HG03159 (cell line): ENCODE data around the gene NRXN3.
"Not testable (repeated sequence)": the region's sequence is repeated elsewhere in the genome, so short reads cannot be mapped to it uniquely, and the experiment has no call there.

ENCODE experiments used
- ATAC-seq: cut with Tn5 transposase; IDR thresholded peaks from one replicate; pipeline ENCODE4 v1.9.1; 2021; ENCODE audit warnings: mild to moderate bottlenecking, moderate library complexity; ENCODE audit not compliant: unreplicated experiment

NRXN3 gene

DNA sequence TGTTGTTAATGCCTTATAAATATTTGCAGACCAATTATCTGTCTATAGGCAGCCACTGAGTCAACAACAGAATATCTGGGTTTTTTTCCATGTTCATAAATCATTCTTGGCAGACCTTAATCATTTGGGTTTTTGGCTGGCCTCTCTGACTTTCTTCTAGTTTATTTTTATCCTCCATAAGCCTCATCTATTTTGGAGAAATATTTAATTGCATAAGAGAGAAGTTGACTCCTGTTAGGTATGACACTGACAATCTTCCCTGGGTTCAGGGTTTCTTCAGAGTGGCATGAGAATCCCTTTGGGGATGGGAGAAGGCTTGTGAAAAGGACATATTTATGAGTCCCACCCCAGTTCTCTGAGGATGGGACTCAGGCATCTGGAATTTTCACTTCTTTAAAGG lies 299.8 kb downstream of the NRXN3 start:
- no peak for ATAC-seq

DNA sequence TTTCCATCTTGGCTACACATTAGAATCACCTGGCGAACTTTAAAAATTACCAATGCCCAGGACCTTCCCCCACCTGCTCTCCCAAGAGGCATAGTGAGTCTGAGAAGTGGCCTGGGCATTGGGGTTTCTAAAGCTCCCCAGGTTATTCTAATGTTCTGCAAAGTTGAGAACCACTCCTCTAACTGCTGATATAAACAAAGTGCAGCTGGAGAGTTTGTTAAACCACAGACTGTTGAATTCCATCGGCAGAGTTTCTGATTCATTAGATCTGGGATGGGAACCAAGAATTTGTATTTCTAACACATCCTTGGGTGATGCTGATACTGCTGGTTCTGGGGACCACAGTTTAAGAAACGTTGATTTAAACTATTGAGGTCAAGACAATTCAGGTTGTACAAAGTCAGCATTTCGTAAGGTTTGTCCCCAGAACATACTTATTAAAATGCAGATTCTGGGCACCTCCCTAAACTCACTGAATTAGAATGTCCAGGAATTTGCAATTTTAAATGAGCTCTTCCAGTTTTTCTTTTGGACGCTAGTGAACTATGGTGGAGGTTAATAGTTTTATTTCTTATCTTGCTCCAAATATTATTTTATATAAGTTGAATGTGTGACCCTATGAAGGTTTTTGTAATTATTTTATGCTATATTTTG lies 309.1 kb downstream of the NRXN3 start:
- ATAC-seq: no peak

DNA sequence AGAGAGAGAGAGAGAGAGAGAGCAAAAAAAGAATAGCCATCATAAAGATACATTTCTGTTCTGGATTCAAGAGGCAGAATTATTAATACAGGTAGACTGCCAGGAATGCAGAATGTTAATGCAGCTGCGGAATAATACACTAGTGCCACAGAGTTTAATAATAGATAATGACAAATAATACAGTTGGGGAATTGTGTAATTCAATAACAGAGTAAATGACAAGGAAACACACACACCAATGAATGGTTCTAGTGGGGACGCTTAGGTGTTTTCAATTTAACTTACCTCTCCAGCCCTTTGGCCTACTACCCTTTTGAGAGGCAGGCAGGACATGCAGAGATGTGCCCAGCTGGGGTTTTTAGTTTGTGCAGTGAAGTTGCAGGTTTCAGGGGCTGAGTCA lies 313.9 kb downstream of the NRXN3 start:
- no peak for ATAC-seq

DNA sequence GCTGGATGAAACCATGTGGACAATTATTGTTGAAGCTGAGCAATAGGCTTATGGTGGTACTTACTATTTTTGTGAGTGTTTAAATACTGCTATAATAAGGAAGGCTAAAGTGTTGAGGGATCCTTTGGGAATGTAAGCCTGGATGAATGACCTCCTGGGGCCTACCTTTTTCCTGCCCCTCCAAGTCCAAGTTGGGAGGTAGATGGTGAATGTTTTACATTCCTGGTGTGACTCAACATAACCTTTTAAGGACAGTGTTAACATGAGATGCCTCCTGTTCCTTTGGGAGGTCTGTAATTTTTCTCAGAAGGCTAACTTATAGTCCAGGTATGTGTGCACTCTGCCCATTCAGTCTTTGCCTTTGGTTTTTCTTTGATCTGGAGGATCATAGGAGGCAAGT lies 315.9 kb downstream of the NRXN3 start:
- no peak for ATAC-seq

DNA sequence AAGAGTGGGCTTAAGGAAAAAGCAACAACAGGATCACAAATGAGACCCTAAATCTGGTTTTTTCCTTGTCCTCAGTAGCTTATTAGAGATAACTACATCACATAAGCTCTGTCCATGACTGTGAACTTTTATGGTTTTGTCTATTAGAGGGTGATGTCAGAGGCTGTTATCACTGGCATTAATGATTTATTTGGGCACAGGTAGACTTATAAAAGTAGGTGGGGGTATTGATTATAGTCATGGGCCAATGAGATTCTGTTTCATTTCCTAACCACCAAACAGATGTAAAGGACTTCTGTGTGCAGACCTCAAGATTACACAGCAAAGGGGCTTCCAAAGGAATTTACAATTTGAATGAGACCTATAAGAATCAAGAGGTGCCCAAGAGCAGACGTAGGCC lies 316.4 kb downstream of the NRXN3 start:
- no peak for ATAC-seq

DNA sequence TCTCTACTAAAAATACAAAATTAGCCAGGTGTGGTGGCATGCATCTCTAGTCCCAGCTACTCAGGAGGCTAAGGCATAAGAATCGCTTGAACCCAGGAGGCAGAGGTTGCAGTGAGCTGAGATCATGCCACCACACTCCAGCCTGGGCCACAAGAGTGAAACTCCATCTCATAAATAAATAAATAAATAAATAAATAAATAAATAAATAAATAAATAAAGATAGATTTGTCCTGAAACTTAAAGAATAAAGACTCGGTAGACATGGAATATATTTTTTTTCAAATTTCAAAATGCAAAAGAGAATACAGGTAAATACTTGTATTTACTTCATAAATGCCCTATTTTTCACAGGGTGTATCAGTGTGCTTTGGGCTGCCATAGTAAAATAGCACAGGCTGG lies 317.4 kb downstream of the NRXN3 start:
- ATAC-seq: not testable (repeated sequence)

DNA sequence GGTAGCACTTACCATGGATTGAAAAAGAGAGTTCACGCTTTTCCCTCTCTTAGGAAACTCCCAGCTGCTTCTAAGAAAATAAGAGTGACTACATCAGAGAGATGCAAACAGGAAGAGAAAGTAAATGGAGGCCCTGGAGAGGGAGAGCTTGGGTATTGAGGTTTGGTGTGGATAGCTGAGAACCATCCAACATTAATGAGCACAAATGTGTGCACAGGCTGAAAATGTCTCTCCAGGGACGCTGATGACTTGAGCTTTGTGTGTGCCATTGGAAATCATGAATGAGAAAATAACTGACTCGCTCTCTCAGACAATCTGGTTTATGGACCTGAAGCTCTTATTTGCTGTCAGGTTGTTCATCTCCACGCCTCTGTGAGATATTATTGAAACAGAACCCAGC lies 318.8 kb downstream of the NRXN3 start:
- no peak for ATAC-seq

DNA sequence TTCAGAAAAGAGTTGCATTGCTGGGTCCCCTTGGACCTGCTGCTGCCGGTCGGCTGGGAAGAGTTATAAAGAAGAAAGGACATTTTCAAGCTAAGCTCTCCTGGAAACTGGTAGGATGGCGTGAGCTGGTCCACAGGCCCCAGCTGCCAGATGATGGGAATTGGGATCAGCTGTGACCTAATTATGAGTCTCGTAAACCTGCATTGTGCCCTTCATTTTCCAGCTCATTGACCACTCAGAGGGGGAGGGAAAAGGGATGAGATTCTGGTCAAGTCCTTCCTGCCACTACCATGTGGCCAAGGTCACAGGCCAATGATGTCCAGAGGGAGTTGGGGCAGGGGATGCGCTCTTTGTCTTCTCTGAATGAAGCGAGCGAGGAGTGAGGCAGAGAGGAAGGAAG lies 320.9 kb downstream of the NRXN3 start:
- ATAC-seq: no peak

DNA sequence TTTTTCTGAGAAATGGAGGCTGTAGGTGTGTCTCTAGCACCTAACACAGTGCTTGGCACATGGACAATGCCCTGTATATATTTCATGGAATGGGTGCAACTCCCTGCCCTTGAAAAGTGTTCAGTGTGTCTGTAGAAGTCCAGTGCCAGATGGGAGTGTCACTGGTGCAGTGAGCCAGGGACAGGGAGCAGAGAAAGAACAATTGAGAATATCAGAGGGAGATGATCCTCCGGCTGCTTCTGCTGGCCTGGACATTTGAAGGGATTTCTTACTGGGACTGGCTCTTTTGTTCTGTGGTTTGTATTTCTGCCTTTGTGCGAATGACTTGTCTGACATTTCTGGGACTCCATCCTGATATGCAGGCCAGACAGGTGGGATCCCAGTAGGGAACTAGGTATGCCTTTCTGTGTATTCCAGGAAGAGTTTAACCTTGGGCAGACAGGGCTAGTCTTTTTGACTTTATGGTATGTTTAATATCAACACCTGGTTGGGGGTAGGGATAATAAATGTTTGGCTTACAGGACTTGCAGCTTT lies 328.0 kb downstream of the NRXN3 start:
- ATAC-seq: no peak

DNA sequence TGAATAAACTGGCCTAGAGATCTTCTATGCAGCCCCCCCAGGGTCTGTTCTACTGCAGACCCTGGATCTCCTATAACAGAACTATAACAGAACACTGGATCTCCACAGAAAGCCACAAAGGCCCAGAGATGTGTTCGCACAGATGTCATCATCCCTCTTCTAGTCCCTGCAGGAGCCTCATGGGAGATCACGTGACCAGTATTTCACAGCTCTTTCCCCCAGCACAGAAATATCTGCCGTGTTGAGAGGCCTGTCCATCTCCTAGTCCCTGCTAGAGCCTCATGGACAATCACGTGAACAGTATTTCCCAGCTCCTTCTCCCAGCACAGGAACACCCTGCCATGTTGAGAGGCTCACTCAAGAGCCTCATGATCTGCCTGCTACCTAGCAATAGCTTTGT lies 331.7 kb downstream of the NRXN3 start:
- no peak for ATAC-seq

DNA sequence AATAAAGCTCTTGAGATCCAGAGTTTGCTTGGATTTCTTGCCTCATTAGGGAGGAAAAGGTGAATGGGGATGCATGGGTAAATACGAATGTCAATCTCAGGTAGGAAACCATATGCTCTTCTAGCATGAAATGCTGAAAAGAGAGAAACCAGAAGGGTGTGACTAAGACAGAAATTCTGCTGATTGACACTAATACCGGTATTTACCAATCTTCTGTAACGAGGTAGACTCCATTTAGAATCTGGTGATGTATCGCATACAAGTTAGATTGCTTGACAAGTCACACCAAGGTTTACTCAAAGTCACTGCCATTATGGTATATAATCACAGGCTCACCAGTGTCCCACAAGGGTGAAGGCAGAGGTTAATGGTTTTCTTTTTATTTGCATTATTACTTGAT lies 337.9 kb downstream of the NRXN3 start:
- no peak for ATAC-seq

DNA sequence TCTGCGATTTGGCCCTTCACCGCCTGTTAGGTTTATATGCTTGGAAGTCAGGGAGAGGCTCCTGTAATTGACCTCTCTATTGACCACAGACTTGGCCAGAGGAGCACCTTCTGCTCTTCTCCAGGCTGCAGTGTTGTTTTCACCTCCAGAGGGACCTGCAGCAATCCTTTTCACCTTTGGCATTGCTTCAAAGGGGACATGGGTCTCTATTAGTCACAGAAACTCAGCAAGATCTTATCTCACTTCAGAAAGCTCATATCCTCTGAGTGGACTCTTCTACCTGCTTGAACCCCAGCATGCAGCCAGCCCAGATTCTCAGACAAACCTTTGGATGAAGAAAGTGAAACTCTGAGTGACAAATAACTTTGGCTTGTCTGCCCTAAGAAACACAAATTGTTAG lies 339.3 kb downstream of the NRXN3 start:
- no peak for ATAC-seq

DNA sequence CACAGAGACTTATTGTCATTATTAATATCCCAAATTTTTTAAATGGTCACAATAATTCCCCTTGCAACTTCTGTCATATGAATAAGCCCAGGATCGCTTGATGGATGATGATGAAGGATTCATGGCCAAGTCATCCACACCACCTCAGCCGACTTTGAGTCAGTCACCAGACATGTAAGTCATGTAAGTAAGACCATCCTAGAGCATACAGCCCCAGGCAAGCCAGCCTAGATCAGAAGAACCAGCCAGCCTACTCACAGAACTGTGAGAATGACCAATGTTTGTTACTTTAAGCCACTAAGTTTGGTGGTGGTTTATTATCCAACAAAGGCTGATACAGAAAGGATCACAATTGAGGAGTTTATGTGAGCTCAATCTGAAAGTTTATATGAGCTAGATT lies 341.8 kb downstream of the NRXN3 start:
- no peak for ATAC-seq

DNA sequence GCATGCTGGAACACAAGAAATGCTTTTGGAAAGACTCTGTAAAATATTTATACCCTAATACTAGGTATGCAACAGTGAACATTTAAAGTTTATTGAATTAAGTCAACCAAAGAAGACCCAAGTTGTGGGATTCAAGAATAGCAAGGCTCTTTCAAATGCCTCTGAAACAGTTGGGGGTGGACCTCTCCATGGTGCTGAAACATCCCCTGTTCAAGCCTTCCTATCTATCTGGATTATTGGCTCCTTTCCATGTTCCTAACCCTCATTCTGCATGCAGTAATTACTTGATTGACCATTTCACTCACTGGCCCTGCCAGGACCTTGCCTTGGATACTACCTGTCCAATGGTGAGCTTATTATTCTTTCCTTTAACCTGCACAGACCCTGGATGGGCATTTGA lies 349.7 kb downstream of the NRXN3 start:
- no peak for ATAC-seq

DNA sequence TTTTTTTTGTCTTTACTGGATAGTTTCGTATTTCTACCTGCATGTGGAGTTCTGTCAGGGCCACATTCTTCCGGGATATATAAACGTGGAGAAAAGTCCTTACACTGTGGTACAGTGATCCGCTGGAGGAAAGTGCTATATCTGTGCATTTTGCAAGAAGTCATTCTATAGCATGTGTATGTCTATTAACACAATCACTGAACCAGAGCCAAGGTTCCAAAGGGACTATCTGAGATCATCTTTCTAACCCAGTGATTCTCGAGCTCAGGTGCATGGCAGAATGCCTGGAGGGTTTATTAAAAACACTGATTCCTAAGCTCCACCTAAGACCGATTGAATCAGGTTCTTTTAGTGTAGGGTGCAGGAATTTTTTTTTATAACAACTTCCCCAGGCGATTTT lies 354.0 kb downstream of the NRXN3 start:
- ATAC-seq: no peak

DNA sequence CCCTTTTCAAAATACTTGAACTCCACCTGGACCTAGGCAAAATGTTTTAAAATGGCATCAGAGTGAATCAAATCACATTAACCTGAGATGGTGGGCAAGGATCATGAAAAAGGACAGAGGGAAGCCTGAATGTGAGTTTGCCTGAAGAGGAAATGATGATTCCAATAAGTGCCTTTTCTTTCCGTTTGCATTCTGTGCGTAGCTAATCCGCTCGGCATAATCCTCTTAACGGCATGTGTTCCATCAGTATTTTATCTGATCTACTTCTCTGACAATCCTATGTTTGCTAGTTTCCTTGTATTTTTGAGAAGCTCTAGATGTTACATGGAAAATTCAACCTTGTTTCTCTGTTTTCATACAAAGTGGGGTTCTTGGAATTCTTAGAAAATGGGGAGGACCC lies 354.6 kb downstream of the NRXN3 start:
- no peak for ATAC-seq

DNA sequence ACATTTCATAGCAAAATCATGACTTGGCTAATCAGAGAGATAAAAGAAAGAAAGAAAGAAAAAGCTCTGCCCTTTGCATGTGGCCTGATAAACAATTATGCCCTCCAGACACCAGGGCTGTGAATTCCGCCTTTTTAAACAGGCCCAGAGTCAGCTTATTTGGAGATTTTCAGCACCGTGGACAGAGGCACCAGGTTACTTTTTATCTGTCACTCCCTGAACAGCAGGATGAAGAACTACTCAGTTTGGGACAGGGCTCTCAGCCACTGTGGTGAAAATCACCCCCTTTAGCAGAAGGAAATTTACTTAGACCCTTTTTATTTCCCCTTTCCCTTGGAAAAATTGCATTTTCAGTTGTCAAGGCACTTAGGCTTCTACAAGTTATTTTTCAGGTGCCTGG lies 359.9 kb downstream of the NRXN3 start:
- ATAC-seq: no peak

DNA sequence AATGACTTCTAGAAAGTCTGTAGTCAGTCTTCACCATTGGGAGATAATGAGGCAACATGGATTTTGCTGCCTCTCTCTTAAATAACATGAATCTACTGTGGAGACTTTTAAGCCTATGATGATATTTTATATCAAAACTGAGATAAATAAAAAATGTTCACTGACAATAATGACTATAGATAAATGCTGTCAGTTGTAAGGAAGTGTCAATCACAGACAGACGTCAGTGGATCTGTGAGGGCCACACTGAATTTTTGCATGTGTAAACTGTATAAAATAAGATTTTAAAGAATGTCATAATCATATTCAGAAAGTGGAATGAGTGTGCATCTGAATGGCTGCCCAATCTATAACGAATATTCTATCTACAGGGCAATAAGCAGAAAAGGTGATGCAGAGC lies 364.0 kb downstream of the NRXN3 start:
- no peak for ATAC-seq

DNA sequence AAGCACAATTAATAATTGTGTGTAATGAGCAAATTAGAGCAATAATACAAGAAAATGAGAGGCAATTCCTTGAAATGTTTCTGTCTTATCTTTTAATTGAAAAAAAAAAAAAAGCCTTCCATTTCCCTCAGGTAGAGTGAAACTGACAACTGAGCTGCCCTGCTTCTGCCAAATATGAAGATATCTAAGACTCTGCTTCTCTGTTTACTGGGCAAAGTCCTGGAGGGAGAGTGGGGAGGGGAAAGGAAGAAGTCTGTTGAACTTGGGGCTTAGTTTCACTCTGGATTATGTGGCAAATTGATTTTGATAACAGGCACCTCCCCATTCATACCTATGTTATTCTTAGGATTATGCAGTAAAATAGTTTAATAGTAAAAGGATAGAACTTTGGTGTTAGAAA lies 364.9 kb downstream of the NRXN3 start:
- no peak for ATAC-seq

DNA sequence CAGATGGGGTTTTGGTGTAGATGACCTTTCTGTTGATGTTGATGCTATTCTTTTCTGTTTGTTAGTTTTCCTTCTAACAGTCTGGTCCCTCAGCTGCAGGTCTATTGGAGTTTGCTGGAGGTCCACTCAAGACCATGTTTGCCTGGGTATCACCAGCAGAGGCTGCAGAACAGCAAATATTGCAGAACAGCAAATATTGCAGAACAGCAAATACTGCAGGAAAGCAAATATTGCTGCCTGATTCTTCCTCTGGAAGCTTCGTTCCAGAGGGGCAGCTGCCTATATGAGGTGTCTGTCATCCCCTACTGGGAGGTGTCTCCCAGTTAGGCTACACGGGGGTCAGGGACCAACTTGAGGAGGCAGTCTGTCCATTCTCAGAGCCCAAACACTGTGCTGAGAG lies 371.6 kb downstream of the NRXN3 start:
- not testable (repeated sequence) for ATAC-seq

DNA sequence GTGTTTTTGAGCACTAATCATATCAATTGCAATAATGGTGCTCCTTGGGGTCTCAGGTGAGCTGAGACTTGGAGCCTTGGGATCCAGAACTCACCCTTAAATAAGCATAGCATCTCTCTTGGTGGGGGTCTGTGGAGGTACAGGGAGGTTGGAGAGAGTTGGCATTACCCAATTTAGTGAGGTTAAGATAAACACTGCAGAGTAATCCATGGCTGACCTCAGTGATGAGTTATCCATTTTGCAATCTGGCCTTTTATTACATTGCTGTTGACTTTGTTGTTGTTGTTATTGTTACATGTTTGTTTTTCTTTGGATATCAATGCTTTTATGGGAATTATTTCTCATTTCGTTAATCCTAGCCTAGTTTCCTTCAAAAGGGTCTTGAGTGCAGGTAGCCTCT lies 373.3 kb downstream of the NRXN3 start:
- ATAC-seq: no peak

DNA sequence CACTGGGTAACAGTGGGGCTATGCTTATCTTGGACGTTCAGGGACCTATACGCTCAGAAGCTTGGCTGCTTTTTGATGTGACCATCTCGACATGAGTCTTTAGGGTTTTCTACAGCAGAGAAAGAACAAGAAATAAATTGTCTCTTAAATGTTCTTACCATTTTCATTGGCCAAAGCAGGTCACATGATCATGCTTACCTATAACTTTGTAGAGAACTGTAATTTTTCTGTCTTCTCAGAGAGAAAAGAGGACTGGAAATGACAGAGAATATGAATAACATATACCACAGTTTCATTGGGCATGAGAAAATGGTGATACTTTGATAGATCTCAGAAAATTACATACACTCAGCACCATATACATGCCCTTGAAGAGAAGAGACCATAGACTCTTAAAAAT lies 390.9 kb downstream of the NRXN3 start:
- ATAC-seq: no peak
